IPS-NIHi7 (cell line): ENCODE data around the gene SCGB1D4.
A peak's percentile ranks its signal among the peaks of the same experiment; 100 is the strongest.
"Not testable (repeated sequence)": the region's sequence is repeated elsewhere in the genome, so short reads cannot be mapped to it uniquely, and the experiment has no call there.

Experiments
- DNase-seq: peaks from one replicate; pipeline ENCODE4 v3.0.0; 2012; ENCODE audit warnings: mixed read lengths; ENCODE audit errors: extremely low spot score

The SCGB1D4 gene, protein sequence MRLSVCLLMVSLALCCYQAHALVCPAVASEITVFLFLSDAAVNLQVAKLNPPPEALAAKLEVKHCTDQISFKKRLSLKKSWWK

DNA sequence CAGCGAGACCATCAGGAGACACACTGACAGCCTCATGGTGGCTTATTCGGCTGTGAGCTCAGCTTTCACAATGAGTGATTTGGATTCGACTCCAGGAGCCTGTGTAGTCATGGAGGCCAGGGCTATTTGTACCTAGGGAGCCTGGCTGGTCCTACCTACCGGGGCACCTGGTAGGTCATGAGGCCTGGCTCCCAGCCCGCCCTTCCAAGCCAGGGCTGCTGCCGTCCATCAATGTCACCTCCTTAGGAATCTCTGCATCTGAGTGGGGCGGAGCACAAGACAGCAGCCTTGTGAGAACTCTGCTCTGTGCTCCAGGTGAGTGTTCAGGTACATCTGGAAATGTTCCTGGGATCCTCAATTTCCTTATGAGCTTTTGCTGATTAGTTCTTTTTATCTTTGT is at the start of gene SCGB1D4:
Gene SCGB1D4, minus strand, starts transcription at position 101 of the 400 bp plus-strand sequence. Its CDS starts 65 bp downstream, at position 36.
- DNase-seq: no peak

DNA sequence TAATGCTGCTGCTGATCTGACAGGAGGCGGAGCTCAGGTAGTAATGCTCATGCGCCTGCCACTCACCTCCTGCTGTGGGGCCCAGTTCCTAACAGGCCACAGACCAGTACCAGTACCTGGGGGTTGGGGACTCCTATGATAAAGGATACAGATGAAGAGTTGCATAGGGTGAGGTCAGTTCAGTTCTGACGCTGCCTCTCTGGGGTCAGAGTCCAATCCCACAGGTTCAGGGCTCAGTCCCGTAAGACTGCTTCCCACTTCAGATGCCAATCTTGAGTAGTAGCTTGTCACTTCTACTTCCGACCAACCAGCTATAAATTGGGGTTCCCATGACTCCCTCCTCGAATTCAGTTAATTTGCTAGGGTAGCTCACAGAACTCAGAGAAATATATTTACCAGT is 47.0 kb upstream of the SCGB1D4 start:
- no peak for DNase-seq

DNA sequence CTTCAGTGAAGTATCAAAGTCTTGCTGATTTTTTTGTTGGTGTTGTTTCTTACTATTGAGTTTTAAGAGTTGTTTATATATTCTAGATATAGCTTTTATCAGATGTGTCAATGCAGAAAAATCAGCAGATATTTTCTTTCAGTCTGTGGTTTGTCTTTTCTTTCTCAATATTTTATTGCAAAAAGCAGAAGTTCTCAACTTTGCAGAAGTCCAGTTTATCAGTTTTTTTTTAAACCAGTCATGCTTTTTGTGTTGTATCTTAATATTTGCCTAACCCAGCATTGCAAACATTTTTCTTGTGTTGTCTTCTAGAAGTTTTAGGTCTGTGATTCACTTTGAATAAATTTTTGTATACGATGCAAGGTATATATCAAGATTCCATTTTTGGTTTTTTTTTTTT is 45.3 kb upstream of the SCGB1D4 start:
- no peak for DNase-seq

DNA sequence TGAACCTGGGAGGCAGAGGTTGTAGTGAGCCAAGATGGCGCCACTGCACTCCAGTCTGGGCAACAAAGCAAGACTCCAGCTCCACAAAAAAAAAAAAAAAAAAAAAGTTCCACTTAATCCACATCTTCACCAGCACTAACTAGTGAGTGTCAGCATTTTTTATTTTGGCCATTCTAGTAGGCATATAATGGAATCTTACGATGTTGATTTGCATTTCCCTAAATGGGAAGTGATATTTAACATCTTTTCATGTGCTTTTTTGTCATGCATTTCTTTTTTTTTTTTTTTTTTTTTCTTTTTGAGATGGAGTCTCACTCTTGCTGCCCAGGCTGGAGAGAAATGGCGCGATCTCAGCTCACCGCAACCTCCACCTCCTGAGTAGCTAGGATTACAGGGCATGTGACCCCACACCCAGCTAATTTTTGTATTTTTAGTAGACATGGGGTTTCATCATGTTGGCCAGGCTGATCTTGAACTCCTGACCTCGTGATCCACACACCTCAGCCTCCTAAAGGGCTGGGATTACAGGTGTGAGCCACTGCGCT is 44.8 kb upstream of the SCGB1D4 start:
- not testable (repeated sequence) for DNase-seq

DNA sequence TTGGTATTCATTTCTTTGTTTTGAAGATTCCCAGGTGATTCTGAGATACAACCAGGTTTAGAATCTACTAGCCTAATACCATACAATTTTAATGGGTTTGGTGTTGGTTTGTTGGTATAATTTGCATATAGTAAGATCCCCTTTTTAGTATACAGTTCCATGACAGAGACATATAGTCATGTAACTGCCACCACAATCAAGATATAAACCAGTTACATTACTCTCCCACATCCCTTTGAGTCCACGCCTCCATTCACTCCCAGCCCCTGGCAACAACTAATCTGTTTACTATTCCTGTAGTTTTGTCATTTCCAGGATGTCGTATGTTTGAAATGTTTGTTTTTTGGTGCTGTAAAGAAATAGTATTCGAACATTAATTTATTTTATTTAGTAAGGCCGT is 42.7 kb upstream of the SCGB1D4 start:
- DNase-seq: no peak

DNA sequence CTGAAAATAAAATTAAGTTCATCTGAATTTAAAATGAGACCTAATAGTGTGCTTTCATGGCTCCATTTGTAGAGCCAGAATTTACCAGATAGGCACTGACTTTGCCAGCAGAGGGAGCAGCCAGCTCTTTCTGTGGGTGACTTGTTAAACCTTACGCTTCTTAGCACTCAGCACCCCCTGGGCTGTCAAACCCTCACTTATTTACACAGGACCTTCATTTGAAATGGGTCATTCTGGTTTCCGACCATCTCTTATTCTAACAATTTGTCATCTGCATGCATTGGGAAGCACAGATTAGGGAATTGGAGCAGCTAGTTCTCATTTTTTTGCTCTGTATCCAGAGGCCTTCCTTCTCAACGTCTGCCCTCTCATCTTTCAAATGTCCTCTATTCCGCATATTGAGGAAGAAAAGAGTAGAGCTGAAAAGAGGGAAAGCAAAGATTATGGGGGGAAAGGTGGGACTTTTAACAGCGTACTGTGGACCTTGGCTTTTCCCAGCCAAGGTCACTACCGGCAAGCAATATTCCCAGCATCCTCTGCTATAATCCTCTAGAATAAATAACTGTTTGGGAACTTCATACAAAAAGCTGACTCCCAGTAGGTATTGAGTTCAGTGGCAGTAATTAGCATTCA is 41.5 kb upstream of the SCGB1D4 start:
- DNase-seq: peak; percentile 44

DNA sequence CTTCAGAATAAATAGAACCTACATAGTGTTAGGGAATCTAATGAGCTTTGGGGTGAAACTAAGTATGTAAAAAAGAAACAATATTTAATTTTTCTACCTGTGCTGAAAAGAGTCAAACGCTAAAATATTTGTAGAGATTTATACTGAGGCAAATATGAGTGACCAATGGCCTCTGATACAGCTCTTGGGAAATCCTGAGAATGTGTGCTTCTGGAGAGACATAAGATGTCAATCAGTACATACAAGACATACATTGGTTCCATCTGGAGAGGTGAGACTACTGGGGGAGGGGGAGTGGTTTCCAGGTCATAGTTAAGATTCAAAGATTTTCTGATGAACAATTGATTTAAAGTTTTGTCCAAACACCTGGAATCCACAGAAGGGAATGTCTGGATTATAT is 39.3 kb upstream of the SCGB1D4 start:
- no peak for DNase-seq

DNA sequence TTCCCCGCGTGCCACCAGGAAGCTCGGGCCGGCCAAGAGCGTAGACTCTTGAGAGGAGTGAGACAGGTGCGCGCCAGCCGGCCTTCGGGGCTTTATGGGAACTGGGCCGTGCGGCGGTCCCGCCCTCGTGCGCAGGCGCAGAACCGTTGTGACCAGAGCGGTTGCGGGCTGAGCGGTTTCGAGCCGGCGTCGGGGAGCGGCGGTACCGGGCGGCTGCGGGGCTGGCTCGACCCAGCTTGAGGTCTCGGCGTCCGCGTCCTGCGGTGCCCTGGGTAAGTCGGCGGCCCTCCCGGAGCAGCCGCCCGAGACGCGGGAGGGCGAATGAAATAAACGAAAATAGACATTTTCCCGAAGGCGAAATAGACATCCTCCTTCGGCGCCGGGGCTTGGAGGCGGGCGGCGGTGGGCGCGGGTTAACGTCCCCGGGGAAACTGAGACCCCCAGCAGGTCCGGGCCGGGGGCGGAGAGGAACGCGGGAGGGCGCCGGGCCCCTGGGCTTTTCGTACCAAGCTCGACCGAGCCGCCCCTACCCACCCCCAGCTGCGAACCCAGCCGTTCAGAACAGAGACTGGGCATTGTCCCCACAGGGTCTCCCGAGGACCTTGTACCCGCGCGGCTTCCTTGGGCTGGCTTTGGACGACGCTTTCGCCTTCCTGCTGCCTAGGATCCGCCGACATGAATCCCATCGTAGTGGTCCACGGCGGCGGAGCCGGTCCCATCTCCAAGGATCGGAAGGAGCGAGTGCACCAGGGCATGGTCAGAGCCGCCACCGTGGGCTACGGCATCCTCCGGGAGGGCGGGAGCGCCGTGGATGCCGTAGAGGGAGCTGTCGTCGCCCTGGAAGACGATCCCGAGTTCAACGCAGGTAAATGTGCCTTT is 38.7 kb upstream of the SCGB1D4 start, which contains the start of gene ASRGL1:
Gene ASRGL1, plus strand, starts transcription at position 146 of the 879 bp plus-strand sequence. Its CDS starts 530 bp downstream, at position 676.
- peak; percentile 91 for DNase-seq

DNA sequence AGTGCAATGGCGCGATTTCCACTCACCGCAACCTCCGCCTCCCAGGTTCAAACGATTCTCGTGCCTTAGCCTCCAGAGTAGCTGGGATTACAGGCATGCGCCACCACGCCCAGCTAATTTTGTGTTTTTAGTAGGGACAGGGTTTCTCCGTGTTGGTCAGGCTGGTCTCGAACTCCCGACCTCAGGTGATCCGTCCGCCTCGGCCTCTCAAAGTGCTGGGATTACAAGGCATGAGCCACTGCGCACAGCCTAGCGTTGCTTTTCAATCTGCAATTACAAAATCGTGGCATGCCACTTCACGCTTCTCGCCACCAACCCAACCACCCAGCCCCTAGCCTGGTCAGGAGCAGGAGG is 38.1 kb upstream of the SCGB1D4 start:
- not testable (repeated sequence) for DNase-seq

DNA sequence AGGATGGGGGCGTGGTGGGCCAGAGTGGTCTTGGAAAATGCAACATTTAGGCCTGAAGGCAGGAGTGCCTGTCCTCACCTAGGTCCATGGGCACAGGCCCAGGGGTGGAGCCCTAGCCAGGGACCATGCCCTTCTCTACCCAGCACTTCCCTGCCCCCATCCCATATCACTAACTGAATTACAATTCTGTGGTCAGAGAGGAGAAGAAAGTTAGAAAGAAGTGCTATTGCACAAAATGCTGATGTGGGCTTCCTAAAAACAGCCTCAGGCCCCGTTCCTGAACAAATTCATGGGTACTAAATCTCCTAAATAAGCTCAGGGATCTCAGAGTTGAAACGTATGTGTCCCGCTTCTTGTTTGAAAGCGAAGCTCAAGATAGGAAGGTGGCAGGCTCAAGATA is 34.9 kb upstream of the SCGB1D4 start:
- DNase-seq: no peak

DNA sequence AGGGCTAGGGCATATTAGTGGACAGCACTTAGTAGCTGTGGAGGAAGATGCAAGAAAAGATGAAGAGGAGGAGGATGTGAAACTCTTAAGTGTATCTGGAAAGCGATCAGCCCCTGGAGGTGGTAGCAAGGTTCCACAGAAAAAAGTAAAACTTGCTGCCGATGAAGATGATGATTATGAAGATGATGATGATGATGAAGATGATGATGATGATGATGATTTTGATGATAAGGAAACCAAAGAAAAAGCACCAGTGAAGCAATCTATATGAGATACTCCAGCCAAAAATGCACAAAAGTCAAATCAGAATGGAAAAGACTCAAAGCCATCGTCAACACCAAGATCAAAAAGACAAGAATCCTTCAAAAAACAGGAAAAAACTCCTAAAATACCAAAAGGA is 32.4 kb upstream of the SCGB1D4 start:
- DNase-seq: not testable (repeated sequence)

DNA sequence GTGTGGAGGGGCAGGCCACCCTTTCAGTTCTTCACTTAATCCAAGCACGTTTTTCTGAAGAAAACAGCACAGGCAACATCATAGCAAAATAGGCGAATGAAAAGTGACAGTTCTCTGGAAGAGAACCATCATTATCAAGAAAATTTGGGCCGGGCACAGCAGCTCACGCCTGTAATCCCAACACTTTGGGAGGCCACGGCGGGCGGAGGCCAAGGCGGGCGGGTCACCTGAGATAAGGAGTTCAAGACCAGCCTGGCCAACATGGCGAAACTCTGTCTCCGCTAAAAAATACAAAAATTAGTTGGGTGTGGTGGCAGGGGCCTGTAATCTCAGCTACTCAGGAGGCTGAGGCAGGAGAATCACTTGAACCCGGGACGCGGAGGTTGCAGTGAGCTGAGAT is 28.7 kb upstream of the SCGB1D4 start:
- DNase-seq: not testable (repeated sequence)

DNA sequence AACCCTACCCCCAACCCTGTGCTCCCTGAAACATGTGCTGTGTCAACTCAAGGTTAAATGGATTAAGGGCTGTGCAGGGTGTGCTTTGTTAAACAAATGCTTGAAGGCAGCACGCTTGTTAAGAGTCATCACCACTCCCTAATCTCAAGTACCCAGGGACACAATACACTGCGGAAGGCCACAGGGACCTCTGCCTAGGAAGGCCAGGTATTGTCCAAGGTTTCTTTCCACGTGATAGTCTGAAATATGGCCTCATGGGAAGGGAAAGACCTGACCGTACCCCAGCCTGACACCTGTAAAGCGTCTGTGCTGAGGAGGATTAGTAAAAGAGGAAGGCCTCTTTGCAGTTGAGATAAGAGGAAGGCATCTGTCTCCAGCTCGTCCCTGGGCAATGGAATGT is 27.8 kb upstream of the SCGB1D4 start:
- not testable (repeated sequence) for DNase-seq

DNA sequence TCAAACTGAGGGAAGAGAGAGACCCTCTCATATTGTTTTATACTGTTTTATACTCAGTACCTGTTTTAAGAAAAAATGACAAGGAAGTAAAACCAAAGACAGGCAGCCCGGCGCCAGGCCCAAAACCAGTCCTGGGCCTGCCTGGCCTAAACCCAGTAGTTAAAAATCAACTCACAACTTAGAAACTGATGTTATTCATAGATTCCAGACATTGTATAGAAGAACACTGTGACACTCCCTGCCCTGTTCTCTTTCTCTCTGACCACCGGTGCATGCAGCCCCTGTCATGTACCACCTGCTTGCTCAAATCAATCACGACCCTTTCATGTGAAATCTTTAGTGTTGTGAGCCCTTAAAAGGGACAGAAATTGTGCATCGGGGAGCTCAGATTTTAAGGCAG is 26.9 kb upstream of the SCGB1D4 start:
- DNase-seq: not testable (repeated sequence)

DNA sequence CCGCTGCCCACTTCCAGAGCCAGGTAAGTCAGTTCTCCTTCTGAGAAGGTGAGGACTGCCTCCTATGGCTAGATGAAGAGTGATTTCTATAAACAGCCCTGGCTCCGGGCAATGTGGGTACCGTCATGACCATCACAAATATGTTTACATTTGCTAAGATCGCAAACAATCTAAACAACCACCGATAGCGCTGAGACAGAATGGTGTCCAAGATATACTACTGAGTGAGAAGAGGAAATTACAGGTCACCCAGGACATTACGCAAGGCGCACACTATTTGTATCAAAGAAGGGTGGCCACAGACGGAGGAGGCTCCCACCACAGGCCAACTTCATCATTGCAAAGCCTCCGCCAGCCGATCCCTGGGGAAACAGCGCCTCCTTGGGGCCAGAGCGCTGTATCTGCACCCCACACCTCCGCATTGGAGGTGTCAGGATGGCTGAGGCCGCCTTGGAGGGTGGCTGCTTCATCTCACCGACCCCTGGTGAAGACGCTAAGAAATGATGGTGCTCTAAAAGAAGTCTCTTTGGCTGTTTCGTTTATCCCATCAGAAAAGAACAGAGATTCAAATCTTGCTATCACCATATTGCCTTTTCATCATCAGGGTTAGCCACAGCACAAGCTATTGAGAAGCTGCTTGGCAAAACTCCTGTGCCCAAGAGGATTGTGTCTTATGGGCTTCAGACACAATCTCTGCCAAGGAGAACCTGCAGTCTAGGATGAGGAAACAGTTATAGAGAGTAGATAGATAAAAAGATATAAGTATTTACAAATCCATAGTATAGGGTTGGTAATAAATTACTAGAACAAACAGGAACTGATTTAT is 26.1 kb upstream of the SCGB1D4 start:
- DNase-seq: peak; percentile 88

DNA sequence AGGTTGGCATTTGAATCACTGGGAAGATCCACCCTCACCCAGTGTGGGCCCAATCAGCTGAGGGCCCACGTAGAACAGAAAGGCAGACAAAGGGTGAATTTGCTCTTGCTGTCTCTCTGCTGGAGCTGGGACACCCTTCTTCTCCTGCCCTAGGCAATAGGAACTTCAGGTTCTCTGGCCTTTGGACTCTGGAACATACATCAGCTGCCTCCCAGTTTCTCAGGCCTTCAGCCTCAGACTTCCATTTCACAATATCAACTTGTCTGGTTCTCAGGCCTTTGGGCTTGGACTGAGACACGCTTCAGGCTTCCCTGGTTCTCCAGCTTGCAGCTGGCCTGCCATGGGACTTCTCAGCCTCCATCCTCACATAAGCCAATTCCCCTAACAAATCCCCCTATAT is 23.6 kb upstream of the SCGB1D4 start:
- DNase-seq: no peak

DNA sequence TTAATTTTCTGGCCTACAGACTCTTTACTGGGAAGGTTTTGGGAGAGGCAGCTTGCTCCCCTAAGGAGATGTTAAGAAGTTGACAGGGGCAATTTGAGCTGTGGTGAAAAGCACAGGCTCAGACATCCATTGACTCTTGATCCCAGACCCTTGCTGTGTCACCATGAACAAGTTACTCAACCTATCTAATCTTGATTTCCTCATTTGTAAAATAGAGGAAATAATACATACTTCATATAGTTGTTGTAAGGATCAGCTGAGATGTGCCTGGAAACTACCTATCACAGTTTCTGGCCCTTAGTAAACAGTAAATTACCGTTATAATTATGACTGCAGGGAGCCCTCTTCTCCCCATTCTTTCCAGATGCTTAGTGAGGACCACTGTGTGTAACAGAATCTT is 16.6 kb upstream of the SCGB1D4 start:
- DNase-seq: no peak

DNA sequence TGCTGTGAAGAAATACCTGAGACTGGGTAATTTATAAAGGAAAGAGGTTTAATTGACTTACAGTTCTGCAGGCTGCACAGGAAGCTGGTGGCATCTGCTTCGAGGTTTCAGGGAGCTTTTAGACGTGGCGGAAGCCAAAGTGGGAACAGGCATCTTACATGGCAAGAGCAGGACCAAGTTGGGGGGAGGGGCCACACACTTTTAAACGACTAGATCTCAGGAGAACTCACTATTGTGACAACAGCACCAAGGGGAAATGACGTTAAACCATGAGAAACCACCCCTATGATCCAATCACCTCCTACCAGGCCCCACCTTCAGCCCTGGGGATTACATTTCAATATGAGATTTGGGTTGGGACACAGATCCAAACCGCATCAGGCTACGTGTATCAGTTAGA is 11.1 kb upstream of the SCGB1D4 start:
- DNase-seq: no peak

DNA sequence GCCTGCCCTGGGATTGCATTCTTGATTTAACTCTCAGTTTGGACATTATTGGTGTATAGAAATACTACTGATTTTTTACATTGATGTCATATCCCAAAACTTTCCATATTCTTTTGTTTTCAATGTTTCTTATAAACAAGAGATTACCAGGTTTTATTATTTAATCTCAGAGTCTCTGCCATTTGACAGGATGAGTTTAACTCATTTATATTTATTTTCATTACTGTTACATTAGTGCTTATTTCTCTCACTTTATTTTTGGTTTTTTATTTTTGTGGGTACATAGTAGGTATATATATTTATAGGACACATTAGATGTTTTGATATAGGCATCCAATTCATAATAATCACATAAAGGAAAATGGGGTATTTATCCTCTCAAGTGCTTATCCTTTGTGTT is 9.1 kb upstream of the SCGB1D4 start:
- DNase-seq: no peak

DNA sequence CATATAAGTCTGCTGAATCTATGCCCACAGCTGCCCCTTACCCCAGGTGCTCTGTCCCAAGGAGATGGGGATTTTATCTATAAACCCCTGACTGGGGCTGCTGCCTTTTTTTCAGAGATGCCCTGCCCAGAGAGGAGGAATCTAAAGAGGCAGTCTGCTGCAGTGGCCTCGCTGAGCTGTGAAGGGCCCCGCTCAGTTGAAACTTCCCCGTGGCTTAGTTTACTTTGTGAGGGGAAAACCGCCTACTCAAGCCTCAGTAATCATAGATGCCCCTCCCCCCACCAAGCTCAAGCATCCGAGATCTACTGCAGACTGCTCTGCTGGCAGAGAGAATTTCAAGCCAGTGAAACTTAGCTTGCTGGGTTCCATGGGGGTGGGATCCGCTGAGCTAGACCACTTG is 7.4 kb upstream of the SCGB1D4 start:
- DNase-seq: no peak

DNA sequence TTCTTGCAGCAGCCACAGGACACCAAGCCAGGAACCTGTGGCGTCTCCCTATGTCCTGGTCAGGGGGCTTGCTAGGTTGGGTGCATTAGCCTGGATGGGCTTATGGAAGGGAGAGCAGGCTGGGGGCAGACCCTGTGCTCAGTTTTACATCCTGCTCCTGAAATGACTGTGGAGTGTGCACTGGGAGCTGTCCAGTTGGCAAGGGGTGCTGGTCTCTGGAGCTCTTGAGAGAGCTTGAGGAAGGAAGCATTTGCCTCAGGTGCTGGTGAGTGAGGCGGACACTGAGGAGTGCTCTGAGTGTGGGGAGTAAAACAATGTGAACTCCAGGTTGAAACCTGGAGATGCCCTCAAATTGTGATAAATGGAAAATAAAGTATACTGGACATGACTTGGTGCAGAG is 3.4 kb downstream of the SCGB1D4 start:
- peak; percentile 63 for DNase-seq

DNA sequence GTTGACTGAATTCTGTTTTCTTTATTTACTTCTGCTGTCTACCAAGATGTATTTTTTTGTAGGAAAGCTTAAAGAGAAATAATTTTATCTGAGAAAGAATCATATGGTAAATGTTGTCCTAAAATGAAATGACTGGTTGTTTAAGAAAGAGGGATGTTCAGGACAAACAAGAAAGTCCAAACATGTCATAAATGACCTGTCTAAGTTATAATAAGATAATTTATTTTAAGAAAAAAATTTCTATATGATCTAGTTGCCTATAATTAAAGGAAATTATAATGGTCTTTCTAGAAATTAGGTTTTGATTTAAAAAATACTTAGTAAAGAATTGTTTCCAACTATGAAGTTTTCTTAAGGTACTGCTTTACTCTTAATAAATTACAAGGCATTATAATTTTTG is 18.4 kb downstream of the SCGB1D4 start:
- no peak for DNase-seq
